Measurements from ENCODE around the gene CCDC69.

DNA sequence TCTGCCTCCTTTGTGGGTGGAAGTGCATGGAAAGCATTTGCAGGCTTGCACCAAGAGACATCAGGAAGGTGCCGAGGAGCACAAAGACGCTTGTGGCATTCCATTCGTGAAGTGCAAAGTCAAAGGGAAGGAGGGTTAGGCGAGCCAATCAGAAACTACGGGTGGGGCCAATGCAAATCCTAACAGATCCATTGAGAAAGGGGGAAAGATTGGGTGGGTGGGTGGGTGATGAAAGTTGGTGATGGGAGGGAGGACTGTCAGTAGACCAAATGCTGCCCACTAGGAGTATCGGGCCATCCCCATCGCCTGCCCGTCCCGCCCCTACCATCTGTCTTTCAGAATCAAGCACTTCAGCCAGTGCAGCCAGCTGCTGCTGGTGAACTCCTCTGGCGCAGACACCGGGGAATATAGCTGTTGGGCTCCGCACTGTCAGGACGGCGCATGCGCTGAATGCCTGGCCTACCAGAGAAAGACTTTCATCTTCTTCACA, 49.2 kb downstream of the CCDC69 start:
- TF ChIP-seq POLR2A (IDR thresholded peaks at IDR 0.05), result no peak
- TF ChIP-seq, protein P1, sequence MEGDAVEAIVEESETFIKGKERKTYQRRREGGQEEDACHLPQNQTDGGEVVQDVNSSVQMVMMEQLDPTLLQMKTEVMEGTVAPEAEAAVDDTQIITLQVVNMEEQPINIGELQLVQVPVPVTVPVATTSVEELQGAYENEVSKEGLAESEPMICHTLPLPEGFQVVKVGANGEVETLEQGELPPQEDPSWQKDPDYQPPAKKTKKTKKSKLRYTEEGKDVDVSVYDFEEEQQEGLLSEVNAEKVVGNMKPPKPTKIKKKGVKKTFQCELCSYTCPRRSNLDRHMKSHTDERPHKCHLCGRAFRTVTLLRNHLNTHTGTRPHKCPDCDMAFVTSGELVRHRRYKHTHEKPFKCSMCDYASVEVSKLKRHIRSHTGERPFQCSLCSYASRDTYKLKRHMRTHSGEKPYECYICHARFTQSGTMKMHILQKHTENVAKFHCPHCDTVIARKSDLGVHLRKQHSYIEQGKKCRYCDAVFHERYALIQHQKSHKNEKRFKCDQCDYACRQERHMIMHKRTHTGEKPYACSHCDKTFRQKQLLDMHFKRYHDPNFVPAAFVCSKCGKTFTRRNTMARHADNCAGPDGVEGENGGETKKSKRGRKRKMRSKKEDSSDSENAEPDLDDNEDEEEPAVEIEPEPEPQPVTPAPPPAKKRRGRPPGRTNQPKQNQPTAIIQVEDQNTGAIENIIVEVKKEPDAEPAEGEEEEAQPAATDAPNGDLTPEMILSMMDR (IDR thresholded peaks at IDR 0.05), result no peak
